SH-SY5Y (cell line): Measurements from ENCODE around the gene AHI1.

Experiments used
- GATA2 ChIP-seq: IDR thresholded peaks from 2 replicates; pipeline ENCODE4 v1.6.1; 2011; ENCODE audit warnings: mild to moderate bottlenecking, low read depth, low read length
- GATA3 ChIP-seq: IDR thresholded peaks from 2 replicates; pipeline ENCODE4 v1.6.1; 2011; ENCODE audit warnings: low read depth, mild to moderate bottlenecking, low read length, moderate library complexity

- no peak for TF ChIP-seq GATA2
- no peak for TF ChIP-seq GATA3
These were observed 94.0 kb downstream of the AHI1 start for GRCh38 chr6:135403584-135403983.
